ENCODE data around the gene FCN2.

The FCN2 gene

GRCh38 chr9:134935056-134935640 is 54.5 kb downstream of the FCN2 start:
- DNase-seq, result no peak

DNA sequence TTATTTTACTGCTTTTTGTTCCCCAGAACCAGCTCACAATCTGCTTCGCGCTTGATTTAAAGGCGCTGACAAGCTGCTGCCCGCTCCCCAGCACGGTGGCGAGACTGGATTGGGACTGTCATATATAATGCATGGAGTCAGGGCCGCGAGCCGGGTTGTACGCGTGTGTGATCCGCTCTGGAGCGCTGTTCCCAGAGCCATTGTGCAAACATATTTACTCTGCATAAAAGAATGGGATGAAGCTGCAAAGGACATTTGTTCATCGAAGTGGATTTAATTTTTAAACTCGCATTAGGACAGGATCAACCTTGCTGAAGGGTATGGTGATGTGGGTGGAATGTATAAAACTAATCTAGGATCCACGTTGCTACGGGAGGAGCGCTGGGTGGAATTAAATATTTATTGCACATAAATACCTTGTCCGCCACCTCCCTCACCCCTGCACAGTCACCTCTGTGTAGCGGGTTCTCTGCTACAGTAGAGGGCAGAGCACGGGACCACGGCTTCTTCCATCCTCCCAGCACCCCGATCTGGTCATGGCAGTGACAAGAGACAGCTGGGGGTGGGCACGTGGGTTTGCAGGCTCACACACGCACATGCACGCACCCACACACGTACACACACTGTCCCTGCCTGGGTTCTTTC is 55.2 kb downstream of the FCN2 start:
- DNase-seq, result no peak

DNA sequence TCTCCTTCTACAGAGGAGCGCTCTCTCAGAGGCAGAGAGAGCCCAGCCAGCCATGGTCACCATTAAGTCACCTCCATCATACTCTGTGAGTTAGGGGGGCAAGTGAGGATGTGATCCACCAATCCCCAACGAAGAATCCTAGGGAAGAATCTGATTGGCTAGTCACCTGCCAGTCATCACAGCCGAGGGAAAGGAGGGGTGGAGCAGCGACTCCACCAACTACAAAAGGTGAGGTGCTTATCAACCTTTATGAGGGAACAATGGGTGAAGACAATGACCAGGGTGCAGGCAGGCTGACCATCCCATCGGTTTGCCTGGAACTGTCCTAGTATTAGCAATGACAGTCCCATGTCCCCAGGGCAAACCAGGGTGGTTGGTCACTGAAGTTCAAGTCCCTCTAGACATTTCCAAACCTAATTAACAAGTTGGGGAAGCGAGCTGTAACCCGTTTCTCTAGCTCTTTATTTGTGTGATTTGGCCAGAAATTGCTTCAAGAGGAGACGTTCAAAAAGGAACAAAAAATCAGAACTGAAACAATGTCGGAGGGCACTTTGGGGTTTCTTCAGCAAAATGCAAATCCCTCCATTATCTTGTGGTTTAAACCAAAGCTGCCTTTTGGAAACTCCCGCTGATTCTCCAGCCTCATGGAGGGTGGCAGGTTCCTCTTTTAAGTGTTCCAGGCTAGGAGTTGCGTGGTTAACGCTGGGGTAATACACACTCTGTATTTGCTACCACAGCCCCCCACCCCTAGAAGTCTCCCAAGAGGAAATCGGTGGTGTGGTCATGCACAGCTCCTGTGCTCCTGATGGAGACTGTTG is 55.9 kb downstream of the FCN2 start:
- DNase-seq, result no peak
